ENCODE measurements around the gene SQSTM1.

GRCh38 chr5:179858586-179859427 lies 38.1 kb downstream of the SQSTM1 start, which contains the start of gene MRNIP:
- TF ChIP-seq EZH2phosphoT487 (conservative IDR thresholded peaks at IDR 0.05; ENCODE audit: low read length) (no peak), CTCF (IDR thresholded peaks at IDR 0.05; ENCODE audit: insufficient read depth, low read length, poor library complexity, severe bottlenecking) (no peak)
